ENCODE measurements around the gene NTHL1.

NTHL1 gene

DNA sequence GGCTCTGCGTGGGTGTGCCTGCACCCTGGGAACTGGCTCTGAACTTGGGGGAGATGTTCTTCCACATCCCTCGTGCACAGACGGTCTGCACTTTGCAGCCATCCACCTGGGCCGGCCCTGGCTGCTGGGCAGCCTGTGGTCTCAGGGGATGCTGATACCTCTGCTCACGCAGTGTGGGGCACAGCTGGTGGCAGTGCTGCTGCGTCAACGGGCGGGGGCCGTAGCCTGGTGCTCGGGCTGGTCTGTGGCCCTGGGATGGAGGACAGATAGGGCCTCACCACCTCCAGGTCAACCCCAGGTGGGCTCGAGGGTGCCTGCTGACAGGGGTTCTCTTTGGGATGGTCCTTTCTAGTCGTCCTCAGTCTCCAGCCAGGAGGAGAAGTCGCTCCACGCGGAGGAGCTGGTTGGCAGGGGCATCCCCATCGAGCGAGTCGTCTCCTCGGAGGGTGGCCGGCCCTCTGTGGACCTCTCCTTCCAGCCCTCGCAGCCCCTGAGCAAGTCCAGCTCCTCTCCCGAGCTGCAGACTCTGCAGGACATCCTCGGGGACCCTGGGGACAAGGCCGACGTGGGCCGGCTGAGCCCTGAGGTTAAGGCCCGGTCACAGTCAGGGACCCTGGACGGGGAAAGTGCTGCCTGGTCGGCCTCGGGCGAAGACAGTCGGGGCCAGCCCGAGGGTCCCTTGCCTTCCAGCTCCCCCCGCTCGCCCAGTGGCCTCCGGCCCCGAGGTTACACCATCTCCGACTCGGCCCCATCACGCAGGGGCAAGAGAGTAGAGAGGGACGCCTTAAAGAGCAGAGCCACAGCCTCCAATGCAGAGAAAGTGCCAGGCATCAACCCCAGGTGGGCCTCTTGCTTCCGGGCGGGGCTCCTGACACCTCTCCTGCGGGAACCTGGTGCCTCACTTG lies 36.5 kb upstream of the NTHL1 start:
- DNase-seq = no peak

DNA sequence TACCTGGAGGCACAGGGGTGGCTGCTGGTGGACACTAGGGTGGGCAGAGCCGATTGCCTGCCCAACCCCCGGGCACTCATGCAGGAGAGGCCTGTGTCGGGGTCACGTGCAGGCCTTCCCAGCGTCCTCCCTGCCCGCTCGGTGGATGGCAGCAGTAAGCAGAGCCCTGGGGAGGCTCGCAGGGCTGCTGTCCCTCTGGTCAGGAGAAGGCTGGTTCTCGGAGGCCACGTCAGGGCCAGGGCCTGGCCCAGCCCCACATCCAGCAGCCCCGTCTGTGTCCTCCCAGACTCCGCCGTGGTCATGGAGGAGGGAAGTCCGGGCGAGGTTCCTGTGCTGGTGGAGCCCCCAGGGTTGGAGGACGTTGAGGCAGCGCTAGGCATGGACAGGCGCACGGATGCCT lies 35.8 kb upstream of the NTHL1 start:
- no peak for DNase-seq

DNA sequence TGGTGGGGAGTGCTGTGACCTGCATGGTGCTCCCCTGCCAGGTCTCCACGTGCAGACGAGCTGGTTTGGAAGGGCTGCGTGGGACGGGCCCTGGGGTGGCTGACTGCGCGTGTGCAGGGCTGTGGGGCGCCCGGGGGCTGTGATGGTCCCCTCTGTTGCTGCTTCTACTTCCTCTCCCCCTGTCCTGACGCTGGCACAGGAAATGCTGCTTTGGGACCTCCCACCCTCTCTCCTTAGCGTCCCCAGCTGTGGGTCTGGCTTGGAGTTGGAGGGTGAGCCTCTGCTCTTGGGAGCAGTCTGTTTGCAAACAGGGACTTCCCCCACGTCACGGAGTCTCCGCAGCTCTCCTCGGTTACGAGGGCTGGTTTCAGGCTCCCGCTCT lies 35.3 kb upstream of the NTHL1 start:
- DNase-seq = no peak

DNA sequence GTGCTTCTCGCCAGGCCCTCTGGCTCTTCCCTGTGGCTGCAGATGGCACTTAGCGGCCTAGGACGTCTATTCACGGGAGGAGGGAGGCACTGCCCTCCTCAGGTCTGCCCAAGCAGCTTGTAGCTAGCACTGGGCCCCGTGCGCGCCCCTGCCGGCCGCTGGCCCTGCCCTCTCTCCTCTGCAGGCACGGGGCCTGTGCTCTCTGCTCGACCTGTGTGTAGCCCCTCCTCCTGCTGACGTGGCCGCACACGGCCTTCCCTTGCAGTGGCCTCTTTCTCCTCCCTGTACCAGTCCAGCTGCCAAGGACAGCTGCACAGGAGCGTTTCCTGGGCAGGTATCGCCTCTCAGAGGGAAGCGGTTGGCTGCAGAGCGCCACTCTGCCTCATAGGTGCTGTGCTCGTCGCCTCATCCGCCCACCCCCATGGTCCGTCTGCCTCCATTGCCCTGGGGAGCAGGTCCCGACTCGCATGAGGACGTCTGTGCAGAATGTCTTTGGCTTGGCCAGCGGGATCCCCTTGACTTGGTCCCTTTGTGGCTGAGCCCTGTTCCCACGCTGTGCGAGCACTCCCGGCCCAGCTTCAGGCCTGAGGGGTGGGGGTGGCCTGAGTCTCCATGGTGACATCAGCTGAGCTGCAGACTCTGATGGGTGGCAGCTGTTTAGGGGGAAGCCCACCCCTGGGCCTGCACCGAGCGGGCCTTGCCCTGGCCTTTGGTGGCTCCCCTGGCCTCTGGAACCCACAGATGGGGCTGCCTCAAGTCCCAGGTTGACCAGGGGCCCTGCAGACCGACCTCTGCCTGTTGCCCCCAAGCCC lies 34.7 kb upstream of the NTHL1 start:
- no peak for DNase-seq

DNA sequence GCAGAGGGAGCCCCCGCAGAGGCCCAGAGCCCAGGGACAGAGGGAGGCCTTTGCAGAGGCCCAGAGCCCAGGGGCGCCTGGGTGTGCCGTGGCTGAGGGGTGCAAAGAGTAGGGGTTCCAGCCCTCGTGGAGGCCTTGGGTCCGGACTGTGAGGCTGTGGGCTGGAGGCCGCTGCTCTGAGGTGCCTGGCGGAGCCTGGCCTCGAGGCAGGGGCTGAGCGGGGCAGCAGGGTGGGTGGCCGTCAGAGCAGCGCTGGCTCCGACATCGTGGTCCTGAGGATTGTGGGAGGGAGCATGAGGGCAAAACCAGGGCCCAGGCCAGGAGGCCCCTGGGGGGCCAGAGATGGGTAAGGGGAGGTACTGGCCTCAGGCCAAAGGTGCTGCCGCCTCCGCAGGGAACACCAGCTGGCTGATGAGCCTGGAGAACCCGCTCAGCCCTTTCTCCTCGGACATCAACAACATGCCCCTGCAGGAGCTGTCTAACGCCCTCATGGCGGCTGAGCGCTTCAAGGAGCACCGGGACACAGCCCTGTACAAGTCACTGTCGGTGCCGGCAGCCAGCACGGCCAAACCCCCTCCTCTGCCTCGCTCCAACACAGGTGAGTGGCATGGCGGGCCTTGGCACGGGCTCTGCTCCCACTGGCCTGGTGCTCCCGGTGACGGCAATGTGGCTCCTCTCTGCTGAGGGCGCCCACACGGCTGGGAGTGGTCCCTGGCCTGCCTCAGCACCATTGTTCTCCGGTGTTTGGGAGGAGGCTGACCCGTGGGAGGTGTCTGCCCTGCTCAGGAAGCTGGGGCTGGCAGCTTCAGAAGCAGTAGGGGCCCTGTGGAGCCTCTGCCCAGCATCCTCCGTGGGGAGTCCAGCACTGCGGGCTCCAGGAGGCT lies 33.8 kb upstream of the NTHL1 start:
- DNase-seq = no peak

DNA sequence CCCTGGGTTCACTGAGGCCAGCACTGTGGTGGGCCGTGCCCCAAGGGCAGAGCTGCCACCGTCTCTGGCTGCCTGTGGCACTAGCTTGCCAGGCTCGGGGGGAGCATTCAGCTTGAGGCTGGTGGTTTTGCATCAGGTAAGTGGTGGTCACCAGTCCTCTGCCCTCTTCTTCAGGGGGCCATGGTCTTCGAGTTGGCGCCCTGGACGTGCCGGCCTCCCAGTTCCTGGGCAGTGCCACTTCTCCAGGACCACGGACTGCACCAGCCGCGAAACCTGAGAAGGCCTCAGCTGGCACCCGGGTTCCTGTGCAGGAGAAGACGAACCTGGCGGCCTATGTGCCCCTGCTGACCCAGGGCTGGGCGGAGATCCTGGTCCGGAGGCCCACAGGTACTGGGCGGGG lies 32.4 kb upstream of the NTHL1 start:
- DNase-seq = no peak

DNA sequence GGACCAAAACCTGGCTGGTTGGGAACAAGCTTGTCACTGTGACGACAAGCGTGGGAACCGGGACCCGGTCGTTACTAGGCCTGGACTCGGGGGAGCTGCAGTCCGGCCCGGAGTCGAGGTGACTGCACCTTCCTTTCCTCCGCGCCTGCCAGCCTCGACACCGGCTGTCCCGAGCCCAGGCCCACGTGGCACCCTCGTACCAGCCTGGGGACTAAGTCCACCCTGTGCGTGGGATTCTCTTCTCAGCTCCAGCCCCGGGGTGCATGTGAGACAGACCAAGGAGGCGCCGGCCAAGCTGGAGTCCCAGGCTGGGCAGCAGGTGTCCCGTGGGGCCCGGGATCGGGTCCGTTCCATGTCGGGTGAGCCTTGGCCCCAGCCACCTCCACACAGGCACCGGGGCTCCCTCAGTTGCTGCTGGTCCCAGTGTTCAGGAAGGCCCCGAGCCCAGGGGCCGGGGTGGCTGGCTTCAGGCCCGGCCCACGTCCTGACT lies 31.7 kb upstream of the NTHL1 start:
- DNase-seq = no peak

DNA sequence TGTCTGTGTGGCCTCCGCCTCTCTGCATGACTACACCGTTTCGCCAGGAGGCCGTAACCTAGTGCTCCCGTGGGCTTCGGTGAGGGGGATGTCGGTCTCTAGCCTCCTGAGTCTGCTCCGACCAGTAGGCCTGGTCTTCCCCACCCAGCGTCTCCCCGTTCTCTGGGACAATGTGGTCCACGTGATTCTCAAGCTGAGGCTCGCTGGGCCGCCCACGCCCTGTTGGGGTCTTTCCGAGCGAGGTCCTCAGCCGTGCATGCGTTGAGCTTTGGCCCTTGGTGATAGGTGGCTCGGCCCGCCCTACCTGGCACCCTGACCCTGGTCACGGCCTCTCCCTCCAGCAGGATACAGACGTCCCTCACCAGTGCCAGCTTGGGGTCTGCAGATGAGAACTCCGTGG lies 31.1 kb upstream of the NTHL1 start:
- DNase-seq = no peak

DNA sequence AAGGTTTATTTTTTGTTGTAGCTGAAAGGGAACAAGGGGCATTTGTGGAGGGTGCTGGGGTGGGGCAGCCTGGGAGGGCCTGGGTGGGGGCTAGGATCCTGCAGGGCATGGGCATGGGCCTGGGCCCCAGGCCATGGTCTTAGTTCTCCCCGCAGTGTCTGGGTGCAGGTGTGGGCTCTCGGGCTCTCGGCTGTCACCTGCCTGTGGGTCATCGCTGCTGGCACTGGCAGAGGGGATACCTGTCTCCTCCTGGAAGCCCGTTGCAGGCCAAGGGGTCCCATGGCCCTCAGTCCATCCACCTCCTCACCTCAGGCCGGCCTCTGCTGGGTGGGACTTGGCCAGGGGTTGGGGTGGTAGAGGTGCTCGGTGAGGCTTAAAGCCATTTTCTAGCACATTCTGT lies 30.5 kb upstream of the NTHL1 start:
- no peak for DNase-seq

DNA sequence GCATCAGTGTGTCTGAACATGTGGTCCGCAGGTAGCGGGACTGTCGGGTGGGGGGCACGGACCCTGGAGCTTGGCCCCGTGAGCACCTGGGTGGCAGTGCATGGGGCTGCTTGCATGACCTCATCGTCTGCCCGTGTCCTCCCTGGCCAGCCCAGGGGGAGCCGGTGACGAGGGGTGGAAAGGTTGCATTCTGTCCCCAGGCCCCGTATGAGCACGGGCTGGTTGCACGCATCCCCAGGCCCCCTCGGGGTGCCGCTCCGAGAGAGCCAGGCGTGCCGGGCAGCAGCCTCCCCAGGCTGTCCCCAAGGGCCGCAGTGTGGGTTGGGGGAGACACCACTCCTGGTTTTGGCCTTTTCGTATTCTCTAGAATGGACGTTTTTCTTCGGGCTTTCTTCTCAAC lies 30.1 kb upstream of the NTHL1 start:
- DNase-seq = no peak

DNA sequence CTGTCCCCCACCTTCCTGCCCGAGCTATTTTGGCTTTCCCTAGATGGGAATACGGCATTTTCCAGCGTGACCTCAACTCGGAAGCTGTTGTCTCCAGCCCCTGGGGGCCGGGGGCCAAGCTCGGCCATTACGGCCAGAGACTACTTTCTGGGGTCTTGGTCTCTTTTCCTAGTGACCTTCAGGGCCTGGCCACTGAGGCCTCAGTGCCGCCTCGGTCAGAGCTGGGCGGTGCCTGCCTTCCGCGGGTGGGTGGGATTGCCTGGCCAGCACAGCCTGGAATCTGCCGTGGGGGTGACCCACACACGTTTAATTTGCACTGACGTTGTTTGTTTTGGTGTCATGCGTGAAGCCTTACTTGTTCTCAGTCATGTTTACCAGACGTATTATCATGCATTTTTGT lies 29.4 kb upstream of the NTHL1 start:
- no peak for DNase-seq

DNA sequence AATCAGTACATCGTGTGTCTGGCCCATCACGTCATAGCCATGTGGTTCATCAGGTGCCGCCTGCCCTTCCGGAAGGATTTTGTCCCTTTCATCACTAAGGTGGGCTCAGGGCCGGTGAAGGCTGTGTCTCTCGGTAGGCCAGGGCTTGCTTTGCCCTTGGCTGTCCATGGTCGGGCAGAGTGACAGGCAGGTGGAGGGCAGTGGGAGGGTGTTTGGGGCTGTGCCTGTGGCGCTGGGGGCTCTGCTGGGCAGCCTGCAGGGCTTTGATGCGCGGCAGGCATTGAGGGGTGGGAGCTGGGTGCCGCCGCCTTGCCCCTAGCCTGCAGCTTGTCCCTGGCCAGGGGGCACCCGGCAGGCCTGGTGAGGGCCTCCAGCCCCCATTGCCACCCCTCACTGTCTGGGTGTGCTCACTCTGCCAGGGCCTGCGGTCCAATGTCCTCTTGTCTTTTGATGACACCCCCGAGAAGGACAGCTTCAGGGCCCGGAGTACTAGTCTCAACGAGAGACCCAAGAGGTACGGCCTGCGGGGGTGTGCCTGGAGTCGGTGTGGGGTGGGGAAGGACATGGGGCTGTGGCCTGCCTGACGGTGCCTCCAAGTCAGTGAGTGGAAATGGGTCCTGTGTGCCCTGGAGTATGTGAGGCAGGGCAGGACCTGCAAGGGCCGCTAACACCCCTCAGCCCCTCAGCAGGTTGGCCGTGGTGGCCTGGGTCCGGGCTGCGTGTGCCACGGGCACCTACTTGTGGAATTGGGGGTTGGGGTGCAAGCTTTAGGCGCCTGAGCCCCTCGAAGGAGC lies 28.6 kb upstream of the NTHL1 start:
- no peak for DNase-seq

DNA sequence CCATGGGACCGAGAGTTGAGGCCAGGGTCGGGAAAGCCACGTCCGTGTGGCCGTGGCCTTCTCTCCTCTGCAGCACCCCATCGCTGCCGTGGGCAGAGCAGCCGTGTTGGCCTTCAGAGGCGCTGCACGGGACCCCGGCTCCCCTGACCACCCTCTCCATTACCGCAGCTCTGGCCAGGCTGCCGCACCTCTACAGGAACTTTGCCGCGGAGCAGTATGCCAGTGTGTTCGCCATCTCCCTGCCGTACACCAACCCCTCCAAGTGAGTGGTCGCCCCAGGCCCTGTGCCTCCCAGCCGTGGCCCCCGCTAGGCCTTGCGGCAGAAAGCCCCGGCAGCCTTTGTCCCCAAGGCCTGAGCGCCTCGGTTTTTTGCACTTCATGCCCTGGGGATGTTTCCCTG lies 28.0 kb upstream of the NTHL1 start:
- no peak for DNase-seq

DNA sequence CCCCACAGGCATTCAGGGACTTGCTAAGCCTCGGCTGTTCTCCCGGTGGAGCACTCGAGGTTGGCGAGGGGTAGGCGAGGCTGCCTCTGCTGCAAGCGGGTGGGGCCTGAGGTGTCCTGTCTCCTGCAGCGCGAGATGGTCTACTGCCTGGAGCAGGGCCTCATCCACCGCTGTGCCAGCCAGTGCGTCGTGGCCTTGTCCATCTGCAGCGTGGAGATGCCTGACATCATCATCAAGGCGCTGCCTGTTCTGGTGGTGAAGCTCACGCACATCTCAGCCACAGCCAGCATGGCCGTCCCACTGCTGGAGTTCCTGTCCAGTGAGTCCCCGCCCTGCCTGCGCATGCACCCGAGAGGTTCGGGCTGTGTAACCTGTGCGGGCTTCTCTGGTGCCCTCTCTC lies 26.4 kb upstream of the NTHL1 start:
- no peak for DNase-seq

DNA sequence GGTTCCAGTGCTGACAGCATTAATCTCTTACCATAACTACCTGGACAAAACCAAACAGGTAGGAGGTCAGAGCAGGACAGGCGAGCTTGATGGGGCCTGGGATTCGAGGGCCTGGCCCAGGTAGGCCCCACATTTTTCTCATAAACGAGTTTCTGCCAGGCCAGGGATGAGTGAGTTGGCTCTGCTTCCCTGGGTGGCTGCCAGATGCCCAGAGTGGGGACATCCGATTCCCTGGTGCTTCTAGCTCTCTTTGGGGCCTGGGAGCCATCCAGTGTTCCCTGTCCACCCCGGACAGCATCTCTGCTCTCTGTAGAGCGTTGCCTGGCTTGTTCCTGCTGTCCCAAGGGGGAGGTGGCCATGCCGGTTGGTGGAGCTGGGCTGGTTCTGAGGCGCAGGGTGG lies 25.3 kb upstream of the NTHL1 start:
- DNase-seq = no peak

DNA sequence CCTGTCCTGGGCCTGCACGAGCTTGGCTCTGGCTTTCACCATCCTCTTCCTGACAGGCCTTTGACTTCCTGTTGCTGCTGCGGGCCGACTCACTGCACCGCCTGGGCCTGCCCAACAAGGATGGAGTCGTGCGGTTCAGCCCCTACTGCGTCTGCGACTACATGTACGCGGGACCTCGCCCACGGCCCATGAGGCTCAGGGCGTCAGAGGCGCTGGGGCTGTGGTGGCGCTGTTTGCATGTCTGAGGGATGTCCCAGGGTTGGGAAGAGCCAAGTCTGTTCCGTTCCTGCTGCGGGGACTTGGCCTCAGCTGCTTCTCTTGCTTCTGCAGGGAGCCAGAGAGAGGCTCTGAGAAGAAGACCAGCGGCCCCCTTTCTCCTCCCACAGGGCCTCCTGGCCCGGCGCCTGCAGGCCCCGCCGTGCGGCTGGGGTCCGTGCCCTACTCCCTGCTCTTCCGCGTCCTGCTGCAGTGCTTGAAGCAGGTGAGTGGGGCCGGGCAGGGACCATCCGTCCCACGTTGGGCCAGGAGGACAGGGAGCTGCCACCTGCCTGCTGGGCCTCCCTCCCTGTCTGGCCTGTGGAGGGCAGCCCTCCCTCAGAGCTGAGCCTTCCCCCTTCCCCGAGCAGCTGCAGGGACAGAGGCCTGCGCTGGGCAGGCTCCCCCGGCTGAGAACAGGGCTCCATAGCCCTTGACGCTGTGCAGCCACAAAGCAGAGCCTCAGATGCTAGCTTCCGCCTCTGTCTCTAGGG lies 24.0 kb upstream of the NTHL1 start:
- DNase-seq = no peak

DNA sequence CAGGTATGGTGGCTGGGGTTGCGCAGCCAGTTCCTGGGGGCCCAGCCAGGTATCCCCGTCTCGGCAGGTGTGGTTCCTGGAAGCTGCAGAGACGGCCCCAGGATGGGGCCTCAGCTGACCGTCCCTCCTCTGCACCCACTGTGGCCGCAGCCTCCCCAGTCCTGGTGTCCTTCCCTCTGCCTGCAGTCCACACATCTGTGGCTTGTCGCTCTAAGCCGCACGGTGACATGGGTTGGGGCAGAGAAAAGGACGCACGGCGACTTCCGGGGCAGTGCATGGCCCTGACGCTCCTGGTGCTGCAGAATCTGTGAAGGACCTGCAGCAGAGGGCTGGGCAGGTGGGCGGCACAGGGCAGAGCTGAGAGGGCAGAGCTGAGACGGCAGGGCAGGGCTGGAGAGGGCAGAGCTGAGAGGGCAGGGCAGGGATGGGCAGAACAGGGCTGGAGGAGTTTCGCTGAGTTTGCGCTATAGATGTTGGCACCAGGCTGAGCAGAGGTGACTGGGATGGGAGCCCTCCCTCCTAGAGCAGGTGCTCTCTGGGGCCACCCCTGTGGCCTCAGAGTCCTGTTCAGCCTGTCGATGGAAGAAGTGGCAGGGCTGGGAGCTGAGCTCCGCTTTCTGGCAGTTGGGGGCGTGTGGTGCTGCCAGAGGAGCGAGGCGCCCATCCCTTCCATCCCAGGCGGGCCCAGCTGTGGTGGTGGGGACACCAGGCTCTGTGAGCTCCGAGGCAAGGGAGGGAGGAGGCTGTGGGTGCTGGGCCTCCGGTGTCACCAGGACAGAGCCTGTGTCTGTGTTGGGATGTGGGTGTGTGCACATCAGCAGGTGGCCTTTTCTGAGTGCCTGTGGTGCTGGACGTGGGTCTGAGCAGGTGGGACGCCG lies 23.2 kb upstream of the NTHL1 start:
- DNase-seq = no peak

DNA sequence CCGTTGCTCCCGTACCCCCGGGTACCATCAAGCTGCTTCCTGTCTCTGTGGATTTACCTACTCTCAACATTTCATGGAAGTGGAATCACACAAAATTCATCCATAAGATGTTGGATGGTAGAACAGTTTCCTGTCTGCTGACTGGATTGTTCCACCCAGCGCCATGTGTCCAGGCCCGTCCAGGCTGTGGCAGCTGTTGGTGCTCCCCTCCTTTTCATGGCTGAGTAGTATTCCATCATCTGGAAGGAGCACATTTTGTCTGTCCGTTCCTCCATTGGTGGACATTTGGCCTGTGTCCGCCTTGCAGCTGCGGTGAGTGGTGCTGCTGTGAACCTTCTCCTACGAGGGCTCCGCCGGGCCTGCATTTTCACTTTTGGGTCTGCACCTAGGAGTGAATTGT lies 18.5 kb upstream of the NTHL1 start:
- no peak for DNase-seq

DNA sequence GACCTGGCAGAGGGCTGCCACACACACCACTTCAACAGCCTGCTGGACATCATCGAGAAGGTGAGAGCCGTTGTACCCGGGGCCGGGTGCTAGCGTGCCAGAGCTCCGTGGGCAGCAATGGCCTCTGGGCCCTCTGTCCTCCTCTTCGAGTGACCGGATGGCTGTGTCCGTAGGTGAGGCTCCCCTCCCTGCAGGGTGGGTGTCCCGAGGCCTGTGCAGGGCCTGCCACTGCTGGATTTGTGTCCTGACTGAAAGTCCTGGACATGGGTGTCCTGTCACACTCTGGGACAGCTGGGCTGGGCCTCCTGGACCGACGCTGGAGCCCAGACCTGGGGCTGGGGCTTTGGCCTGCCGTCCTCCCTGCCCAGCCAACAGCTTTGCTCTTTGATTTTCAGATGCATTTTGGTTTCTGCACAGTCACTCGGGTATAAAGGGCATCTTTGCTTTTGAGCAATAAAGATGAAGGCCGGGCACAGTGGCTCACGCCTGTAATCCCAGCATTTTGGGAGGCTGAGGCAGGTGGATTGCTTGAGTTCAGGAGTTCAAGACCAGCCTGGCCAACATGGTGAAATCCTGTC lies 16.8 kb upstream of the NTHL1 start:
- DNase-seq = no peak

DNA sequence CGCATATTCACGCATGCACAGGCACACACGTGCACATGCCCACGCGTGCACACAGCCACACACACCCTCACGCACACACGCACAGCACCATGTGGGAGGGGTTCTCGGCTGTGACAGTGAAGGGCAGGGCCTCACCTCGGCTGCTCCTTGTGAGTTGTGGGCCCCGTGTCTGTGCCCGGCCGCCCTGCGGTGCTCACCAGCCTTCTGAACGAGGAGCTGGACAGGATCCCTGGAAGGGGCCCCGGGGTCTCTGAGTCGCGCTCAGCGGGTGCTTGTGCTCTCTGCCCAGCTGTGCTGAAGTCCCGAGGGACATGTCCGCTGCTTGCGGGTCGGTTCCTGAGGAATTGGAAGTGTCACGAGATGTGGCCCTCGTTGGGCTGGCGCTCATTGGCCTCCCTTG lies 16.2 kb upstream of the NTHL1 start:
- DNase-seq = no peak
